HG03139 (cell line): ENCODE measurements around the gene RELL2.

Experiments
- ATAC-seq: cut with Tn5 transposase; IDR thresholded peaks from one replicate; pipeline ENCODE4 v1.9.1; 2021; ENCODE audit not compliant: unreplicated experiment

The RELL2 gene

DNA sequence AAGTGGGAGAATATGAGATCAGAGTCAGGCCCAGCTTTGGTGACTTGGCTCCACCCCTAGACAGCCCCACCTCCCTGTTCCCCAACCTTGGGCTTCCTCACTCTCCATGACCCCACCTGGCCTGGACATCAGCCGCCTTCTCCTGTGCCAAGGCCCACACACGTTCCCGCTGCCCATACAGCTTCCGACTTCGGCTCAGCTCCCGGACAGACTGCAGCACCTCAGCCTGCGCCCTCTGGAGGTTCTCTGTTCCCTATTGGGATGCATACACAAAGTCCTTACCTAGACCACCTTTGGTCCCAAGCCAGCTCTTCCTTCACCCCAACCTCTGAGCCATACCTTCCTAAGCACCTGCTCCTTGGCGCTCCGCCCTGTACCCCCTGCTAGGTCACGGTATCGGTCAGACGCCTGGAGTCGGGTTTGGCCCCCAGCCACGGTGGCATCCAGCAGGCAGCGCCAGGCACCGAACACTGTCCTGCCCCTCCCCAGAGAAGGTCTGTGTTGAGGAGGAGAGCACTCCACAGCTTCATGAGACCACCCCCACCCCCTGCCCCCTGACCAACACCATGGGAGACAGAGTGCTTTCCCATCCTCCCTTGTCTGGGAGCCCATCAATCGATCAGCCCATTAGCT is 12.4 kb downstream of the RELL2 start:
- ATAC-seq, result no peak

DNA sequence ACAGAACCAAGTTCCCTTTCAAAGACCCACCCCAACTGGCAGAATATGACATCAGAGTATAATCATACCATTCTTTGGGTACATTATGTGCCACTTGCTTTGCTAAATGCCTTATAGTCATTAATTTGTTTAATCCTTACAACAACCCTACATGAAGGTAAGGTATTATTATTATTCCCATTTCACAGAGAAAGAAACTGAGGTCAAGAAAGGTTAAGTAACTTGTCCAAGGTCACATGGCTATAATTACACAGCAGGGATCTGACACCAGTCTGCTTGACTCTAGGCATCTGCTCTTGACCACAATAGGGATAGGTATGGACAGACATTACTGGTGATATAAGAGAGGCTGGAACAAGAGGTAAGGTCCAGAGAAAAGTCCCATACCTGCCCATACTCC is 13.2 kb downstream of the RELL2 start:
- no peak for ATAC-seq

DNA sequence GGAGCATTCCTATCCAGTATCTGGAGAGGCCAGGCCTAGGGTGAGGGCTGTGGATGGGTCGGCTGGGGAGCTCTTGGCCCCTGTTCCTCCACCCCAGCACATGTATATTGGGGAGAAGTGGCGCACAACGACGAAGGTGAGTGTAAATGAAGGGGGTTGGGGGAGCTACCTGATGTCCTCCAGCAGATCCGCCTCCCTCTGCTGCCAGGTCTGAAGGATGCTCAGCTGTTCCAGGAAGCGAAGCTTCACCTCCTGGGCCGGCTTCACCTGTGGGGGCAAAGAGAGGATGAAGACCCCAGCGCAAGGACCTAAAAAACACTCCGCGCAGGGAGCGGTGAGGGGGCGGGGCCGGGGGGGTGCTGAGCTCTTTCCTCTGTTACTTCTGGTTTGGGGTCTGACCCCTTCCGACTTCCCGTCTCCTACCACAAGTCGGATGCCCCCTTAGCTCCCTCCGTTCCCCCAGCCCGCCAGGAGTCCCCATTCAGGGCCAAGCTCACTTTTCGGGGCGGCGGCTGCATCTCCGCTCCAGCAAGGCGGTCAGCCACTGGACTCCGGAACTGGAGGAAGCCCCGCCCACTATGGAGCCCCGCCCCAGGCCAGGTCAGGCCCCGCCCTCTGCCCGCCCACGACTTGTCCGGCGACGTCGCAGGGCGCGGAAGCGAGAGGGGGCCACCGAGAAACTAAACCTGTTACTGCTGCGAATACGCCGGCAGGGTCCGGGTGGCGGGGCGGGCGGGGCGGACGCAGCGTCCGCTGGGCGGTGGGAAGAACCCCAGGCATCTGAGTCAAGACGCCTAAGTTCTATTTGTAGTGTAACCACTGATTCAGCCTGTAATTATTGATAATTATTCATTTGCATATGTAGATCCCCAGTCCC is 14.3 kb downstream of the RELL2 start, which contains the start of gene FCHSD1:
Gene FCHSD1 (minus strand): TSS at position 568 of the 877 bp plus-strand sequence. CDS start 50 bp downstream, at position 518.
- ATAC-seq, result peak; percentile 94

DNA sequence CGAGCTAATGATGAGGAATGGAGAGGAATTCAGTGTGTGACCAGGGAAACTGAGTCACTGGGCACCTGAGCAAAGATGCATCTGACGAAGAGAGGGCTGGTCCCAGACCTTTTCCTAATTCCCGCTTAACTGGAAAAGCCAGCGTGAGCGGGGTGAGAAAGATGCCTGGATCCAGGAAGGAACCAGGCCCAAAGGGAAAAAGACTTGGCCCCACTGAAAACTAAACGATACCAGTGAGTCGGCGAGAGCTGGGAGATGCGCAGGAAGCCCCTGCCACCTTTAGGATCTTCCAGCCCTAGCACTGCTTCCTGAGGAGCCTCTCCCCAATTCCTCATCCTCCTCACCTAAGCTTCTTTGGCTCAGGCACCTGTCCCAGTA is 14.9 kb downstream of the RELL2 start:
- ATAC-seq, result no peak

DNA sequence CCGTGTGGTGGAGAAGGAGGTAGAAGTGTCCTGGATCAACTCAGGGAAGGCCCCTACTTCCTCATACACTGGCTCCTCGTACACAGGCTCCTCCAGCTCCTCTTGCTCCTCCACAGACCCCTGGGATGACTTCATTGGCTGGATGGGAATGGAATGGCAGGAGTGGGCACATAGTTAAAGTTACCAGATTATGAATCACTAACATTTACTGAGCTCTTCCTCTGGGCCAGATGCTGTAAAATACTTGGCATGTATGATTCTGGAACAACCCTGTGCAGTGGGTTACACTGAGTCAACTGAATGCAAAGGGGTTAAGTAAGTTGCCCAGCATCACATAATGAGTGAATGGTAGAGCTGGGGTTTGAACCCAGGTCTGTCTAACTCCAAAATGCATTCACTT is 17.5 kb downstream of the RELL2 start:
- no peak for ATAC-seq

DNA sequence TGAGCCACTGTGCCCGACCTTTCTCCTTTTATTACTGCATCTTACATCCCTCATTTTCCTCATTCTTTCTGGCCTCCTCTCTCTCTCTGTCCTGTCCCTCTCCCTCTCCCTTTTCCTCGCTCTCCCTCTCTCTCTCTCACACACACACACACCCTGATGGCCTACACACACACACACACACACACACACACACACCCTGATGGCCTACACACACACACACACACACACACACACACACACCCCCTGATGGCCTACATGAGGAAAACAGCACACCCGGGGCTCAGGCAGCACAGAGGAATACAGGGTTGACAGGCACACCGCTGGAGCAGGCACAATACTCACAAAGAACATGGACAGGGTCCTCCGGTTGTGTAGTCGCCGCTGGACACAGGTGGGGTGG is 18.2 kb downstream of the RELL2 start:
- no peak for ATAC-seq

DNA sequence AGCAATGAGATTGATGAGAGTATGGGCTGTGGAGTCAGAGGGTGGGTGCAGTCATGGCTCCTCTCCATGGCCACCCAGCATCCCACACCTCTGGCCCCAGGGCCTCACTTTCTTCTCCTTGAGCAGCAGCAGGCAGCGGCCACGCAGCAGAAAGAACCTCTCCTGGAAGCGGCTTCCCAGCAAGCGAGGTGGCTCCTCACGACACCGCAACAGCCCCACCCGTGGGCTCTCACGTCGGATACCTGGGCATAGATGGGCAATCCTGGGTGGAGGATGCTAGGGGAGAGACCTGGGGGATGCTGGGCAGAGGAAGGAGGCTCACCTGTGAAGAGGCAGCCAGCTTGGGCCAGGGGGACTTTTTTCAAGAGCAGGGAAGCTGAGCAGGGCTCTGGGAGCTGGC is 19.6 kb downstream of the RELL2 start:
- ATAC-seq, result no peak

DNA sequence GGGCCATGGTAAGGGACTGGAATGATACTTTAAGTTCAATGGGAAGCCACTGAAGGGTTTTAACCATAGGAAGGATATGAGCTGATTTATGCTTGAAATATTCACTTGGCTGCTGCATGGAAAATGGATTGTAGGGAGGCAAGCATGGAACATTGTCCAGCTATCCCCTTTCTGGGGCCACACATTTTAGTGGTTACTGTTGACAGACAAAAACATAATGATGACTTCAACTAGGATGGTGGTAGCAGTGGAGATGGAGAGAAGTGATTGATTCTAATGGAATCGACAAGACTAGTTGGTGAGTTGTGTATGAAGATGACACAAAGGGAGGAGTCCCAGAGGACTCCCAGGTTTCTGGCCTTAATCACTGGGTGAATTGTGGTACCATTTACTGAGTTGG is 20.6 kb downstream of the RELL2 start:
- no peak for ATAC-seq

DNA sequence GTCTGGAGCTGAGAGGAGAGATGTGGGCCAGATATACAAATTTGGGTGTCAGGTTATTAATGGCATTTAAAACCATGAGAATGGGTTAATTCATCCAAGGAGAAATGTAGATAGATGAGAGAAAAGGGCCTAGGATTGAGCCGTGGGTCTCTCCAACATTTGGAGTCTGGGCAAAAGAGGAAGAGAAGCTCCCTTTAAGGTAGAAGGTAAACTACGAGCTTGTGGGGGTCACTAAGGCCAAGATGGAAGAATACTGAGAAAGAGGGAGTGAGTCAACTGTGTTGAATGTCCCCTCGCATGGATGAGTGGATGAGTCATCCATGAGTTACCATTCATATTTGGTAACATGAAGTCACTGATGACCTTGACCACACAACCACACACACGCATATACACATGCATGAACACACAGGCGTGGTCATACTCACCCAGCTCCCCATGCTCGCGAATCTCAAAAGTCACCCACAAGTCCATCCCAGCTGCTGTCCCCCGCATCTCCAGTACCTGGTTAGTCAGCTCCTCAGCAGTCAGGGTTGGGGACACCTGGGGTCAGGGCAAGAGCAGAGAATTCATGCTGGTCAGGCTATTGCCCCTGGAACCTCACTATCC is 21.2 kb downstream of the RELL2 start:
- peak; percentile 73 for ATAC-seq

DNA sequence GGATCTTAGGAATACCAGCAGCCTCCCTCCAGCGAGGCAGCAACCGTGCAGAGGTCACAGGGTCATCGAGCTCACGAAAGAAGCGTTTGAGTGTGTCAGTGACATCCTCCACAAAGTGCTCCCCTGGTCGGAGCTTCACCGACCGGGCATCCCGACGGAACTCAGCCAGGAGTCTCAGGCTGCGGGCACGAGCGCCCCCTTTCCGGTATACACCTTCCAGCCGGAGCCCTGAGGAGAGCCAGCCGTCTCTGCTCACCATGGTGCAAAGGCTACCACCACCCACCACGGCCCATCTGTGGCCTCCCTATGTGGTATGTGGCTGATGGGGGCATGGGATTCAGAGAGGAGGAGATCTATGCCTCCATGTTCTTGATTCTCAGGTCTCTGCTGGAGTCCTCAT is 25.2 kb downstream of the RELL2 start:
- no peak for ATAC-seq

DNA sequence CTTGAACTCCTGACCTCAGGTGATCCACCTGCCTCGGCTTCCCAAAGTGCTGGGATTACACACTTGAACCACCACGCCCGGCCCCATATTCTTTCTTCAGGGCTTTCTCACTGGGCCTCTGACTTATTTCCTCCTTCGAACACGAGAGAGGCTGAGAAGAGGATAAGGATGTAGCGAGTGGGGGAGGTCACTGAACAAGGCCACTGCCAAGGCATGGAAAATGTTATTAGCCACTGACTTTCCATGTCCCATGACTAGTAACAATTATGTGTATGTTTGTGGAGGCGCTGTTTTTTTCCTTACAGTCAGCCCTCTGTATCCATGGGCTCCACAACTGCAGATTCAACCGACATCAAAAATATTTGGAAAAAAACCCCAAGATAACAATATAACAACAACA is 26.7 kb downstream of the RELL2 start:
- no peak for ATAC-seq

DNA sequence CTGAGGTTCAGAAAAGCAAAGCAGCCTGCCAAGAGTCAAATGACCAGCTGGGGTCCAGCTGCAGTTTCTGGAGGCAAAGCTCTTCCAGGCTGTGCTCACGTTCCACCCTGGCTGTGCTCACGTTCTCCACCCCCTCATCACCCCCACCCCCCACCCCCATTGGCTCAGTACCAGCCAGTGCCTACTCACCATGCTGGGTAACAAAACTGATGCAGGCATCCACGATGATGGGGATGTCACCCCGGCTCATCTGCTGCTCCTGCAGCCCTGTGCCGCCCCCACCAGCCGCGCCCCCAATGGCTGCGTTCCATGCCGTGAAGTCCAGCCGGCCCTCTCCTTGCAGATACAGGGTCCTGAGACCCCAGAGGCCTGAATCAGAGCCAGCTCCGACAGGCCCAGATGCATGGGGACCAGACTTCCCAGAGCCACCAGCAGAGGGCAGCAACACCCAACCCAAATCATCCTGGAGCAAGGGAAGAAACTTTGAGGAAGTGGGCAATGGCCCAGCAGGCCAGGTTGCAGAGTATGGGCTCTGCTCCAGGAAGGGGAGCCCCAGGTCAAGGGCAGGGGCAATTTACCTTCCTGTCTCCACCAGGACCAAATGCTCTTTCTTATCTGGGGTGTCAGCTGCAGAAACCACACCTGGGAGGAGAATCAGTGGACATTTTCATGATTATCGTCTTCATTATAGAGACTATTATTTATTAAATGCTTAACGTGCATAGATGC is 28.1 kb downstream of the RELL2 start:
- ATAC-seq, result peak; percentile 88

DNA sequence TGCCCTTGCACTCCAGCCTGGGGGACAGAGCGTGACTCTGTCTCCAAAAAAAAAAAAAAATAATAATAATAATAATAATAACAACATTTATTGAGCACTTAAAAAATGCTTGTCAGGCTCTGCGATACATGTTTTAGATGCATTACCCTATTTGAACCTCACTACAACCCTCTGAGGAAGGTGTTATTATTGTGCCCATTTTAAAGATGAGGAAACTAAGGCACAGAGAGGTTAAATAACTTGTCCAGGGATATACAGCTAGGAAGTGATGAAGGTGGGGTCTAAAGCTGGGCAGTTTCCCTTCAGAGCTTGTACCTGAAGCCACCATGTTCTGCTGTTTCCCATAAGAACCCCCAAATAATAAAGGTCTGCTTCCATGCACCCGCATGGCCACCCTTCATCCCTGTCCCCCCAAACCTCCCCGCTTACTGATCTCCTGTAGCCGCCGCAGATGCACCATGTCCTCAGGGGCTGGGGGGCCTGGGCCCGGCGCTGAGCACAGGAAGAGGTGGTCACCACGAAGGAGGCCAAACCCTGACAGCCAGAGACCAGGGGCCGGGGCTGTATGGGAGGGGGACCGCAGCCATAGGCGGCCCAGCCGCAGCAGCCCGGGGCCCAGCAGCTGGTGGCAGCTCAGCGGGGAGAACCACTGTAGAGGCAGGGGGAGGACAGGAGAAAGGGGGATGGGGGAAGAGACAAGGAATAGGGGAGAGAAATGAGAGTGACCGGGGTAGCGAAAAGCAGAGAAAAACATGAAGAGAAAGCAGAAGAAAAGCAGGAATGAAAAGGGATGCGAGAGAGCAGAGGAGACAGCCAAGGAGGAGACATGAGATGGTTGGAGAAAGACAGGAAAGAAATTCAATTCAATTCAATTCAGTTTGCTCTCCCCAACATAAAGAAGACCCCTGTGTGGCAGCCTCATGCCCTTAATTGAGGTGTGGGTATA is 29.5 kb downstream of the RELL2 start:
- no peak for ATAC-seq

DNA sequence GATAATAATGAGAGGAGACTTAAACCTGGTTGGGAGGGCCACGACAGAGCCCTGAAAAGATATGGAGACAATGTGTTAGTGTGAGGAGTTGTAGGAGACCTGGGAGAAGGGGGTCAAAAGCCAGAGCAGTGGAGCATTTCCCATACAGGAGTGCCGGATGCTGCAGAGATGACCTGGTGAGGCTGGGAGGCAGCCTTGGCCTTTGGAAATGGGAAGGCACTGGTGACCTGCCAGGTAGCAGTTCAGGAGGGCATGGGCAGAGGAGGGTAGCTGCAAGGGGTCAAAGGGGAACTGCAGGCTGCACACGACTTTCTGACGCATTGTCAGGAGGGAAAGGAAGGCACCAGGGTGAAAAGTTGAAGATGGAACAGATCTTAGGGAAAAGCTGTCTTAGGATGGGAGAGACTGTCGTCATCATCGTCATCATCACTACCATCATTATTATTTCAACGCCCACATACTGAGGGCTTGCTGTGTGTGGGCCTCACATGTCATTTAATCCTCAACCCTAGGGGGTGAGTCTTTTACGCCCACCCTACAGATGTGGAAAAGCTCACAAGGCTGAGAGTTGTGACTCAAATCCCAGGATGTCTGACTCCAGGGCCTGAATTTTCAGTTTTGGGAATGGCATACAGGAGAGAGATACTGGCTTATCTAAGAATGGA is 31.9 kb downstream of the RELL2 start:
- ATAC-seq, result no peak

DNA sequence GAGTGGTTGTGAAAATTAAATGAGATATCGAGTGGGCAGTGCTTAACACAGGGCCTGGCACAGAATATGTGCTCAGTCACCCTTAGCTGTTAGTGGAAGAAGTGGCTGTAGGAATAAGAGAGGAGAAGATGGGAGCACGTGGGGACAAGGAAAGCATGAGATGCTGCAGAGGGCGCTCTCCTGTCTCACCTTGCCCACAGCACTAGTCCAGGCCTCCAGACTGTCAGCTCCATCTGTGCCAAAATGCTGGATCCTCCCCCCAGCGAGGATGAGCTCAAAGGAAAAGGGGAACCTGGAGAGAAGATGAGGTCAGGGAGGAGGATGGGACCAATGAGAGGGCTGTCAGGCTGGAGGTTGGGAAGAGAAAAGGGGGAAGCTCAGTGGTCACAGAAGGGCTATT is 32.7 kb downstream of the RELL2 start:
- ATAC-seq, result no peak

DNA sequence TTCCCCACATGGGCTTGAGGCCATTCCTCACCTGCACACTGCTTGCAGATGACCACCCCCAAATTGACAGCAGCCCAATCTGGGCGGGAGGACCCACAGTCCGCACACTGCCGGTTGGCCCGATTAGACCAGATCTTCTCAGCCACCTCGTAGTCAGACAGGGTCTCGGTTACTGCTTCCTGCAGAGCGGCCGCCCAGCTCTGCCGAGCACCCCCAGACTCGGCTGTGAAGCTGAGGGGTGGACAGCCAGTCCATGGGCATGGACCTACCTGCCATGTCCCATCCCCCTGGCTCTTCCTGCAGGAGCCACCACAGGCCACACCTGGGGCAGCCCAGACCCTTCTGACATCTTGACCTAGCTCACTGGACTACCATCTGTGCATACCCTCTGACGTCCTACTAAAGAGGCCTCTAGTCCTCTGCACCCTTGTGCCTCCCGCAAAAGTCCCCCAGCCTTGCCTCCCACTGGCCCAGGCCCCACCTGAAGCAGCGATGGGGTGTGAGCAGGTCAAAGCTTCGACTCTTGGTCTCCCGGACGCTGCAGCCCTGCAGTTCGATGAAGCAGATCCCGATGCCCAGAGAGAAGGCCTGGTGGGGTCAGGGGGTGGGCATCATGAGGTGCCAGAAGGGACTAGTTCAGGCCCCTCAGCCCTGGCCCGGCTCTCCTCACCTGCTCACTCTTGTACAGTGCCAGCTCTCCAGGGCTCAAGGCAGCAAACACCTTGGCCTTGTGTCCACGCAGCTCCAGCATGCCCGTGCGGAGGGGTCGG is 35.5 kb downstream of the RELL2 start:
- no peak for ATAC-seq

DNA sequence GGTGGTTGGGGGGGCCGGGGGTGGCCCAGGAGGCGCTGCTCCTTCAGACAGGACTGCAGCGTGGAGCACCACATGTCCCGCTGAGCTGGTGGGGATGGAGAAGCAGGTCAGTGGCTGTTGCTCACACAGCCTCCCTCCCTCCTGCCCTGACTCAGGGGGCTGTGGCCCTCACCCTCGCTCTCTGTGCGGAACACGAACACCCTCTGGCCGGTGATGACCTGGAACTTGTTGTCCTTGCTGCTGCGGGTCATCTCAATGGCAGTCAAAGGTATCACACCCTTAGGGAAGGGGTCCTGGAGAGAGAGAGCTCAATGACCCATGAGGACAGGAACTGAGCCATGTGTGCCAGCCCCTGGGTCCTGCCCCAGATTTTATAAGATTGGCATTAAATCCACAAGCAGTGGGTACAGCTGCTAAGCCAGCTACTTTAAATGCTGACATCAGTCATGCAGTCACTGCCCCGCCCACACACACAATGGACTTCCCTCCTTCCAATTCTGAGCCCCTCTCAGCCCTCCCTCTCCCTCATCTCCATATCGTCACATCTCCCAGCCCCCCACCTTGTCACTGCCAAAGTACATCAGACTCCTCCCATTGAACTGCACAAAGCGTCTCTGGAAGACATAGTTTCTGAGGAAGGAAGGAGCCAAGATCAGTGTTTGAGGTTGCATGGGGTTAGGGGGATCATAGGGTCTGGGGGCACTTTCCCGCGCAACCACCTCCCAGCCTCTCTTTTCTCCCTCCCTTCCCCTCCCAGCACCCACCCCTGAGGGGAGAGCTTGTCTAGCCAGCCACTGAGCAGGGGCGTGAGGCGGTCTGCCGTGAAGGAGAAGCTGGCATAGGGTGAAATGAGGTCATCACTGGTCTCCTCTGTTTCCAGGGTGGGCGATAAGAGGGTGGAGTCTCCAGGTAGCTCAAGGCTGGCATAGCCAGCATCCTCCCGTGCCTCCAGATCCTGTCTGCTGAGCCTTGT is 36.3 kb downstream of the RELL2 start:
- ATAC-seq, result no peak

DNA sequence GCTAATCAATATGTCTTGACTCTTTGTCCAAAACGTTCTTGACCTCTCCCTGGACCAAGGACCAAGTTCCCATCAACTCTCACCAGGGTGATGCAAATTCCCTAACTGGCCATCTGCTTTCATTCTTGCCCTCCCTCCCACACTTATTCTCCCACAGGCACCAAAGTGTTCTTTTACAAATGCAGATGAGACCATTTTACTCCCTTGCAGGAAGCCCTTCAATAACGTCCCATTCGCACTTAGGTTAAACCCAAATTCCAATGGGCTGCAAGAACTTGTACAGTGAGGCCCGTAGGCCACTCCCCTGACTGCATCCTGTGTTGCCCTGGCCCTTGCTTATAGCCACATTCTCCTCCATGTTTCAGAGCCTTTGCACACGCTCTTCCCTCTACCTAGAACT is 38.0 kb downstream of the RELL2 start:
- ATAC-seq, result no peak
